ENCODE data around the gene BMPR1A.

The BMPR1A gene

DNA sequence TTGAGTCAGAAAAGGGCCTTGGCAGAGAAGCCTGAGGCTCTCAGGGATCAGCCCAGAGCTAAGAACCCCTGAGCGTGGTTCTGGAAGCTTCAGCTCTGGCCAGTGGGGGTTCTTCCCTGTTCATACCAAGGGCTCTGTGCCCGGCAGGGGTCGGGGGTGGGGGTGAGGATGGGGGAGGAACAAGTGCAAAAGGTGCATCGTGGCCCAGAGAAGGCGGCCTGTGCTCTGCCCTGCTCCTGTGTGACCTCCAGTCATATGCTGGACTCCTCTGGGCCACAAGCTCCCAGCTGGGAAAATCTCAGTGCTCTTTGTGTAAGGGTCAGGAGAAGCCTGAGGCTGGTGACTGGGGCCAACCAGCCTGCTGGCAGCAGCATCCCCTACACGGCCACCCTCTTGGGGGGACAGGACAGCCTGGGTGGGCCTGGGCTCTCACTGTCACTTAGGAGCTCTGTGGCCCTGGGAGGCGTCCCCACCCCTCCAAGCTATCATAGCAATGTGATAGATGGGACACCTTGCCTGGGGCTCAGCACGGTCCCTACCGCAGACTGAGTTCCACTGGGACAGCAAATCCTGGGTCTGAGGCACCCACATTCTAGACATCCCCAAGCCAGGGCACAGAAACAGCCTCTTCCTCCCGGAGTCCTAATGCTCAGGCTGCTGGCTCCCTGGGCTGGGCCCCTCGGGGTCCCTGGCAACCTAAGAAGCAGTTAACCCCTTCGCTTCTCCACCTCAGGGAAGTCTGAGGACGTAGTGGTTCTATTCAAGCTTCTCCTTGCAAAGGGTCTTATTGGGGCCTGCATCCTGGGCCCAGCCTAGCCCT lies 198.5 kb downstream of the BMPR1A start:
- H3K4me3 ChIP-seq (ENCODE audit: low read depth, low read length): no peak overlapping the region
- TF ChIP-seq, protein P1, sequence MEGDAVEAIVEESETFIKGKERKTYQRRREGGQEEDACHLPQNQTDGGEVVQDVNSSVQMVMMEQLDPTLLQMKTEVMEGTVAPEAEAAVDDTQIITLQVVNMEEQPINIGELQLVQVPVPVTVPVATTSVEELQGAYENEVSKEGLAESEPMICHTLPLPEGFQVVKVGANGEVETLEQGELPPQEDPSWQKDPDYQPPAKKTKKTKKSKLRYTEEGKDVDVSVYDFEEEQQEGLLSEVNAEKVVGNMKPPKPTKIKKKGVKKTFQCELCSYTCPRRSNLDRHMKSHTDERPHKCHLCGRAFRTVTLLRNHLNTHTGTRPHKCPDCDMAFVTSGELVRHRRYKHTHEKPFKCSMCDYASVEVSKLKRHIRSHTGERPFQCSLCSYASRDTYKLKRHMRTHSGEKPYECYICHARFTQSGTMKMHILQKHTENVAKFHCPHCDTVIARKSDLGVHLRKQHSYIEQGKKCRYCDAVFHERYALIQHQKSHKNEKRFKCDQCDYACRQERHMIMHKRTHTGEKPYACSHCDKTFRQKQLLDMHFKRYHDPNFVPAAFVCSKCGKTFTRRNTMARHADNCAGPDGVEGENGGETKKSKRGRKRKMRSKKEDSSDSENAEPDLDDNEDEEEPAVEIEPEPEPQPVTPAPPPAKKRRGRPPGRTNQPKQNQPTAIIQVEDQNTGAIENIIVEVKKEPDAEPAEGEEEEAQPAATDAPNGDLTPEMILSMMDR (IDR thresholded peaks at IDR 0.05; ENCODE audit: borderline replicate concordance, insufficient read depth, low read depth, low read length): no peak

DNA sequence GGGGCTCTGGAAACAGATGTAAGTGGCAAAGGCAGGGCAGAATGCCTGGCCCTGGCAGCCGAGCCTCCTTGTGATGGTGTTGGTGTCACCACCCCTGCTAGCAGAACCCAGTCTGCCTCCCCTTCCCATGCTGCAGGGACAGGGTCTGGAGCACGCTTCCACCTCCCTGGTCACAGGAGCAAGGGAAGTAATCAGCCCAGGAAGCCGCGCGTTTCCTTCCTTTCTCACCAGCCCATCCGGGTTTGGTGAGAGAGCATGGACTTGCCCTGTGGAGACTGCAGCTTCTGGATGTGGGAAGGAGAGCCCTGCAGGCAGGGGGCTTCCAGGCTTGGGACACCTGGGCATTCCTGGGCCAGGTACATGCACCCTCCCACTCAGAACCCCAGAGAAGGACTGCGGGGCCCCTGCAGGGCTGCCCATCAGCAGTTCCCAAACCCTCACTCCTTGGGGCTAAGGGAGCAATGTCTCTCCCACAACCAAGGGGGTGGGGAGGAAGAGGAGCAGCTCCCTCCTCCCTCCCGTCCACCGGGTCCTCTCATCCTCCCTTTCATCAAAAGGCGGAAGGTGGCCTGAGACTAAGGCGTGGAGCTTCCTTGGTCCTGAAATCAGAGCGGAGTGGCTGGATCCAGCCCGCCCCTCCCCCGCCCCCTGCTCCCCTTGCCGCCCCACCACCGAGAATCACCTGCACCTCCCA lies 199.2 kb downstream of the BMPR1A start:
- no peak overlapping the region for H3K4me3 ChIP-seq (ENCODE audit: low read depth, low read length)

DNA sequence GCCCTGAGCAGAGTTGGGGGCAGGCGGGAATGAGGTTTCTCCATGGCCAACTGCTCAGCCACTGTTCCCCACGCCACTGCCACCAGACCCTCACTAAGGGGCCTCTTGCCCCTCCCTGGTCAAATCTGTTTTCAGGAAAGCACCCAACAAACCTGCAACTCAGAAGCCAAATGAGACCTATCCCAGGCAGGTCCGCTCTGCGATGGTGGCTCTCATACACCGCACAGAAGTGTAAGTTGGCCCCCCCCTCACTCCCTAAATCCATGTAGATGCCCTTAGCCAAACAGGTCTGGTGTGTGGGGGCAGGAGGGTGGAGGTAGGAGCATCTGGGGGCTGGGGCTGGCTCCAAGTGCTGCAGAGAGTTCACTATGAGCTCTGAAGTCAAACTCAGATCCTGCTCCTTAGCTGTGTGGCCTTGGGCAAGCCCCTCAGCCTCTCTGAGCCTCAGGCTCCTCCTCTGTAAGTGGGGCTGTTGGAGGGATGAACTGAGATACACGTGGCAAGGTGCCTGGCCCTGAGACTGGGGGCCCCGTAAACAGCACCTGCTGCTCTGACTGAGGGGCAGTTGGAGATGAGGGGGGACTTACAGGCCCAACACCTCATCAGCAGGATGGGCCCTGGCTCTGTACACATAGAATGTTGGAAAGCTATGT lies 199.9 kb downstream of the BMPR1A start:
- no peak overlapping the region for H3K4me3 ChIP-seq (ENCODE audit: low read depth, low read length)
- TF ChIP-seq, protein P1 (IDR thresholded peaks at IDR 0.05; ENCODE audit: borderline replicate concordance, insufficient read depth, low read depth, low read length): no peak

More for the DNA sequence above, 199.2 kb downstream of the BMPR1A start:
- TF ChIP-seq, protein P1 (IDR thresholded peaks at IDR 0.05; ENCODE audit: borderline replicate concordance, insufficient read depth, low read depth, low read length): no peak

- TF ChIP-seq, protein P1 (IDR thresholded peaks at IDR 0.05; ENCODE audit: borderline replicate concordance, insufficient read depth, low read depth, low read length): no peak
These were observed 200.5 kb downstream of the BMPR1A start for GRCh38 chr10:86956848-86957448.

DNA sequence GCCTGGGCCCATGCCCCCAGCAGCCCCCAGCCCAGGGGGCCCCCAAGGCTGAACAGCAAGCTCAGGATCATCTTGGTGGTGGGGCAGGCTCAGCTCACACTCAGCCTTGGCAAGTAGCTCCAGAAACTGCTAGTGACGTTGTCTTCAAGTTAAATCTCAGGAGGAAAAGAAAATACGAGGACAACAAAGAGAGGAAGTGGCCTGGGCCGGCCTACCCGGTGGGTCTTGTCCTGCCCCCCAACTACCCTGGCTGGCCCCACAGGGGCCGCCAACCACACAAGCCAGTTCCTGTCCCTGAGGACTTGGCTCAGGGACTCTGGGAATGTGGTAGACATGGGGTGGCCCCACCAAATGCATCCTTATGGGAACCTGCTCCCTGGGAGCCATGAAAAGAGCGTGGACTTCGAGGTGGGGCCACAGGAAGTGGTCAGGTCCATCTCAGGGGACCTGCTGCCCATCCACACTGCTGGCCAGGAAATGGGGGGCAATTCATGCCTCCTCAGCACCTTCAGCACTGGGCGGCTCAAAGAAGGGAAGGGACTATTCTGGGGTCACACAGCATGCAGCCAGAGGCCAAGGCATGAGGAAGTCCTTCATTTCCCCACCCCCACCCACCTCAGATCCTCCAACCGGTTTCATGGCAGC lies 201.2 kb downstream of the BMPR1A start, which contains the start of gene MMRN2:
Gene MMRN2, minus strand, starts transcription at position 145 of the 645 bp plus-strand sequence. Its CDS starts 74 bp downstream, at position 71.
- TF ChIP-seq, protein P1 (IDR thresholded peaks at IDR 0.05; ENCODE audit: borderline replicate concordance, insufficient read depth, low read depth, low read length): no peak
- H3K4me3 ChIP-seq (ENCODE audit: low read depth, low read length): no peak within 1 kb of the TSS

More at GRCh38 chr10:86956848-86957448, 200.5 kb downstream of the BMPR1A start:
- H3K4me3 ChIP-seq (ENCODE audit: low read depth, low read length): no peak overlapping the region

- H3K4me3 ChIP-seq (ENCODE audit: low read depth, low read length): no peak within 1 kb of the TSS
- TF ChIP-seq, protein P1 (IDR thresholded peaks at IDR 0.05; ENCODE audit: borderline replicate concordance, insufficient read depth, low read depth, low read length): no peak
These were observed 201.9 kb downstream of the BMPR1A start, which contains the start of gene SNCG for GRCh38 chr10:86958116-86958900. Gene SNCG, plus strand, starts transcription at chr10:86958599. Its CDS starts 99 bp downstream, at chr10:86958698.
